Measurements from ENCODE around the gene UQCRC1. TPM values are rescaled to one million over a fixed set of nuclear protein-coding genes. Genes with fewer than 3 reads are reported as not detected.
A peak's percentile ranks its signal among the peaks of the same experiment; 100 is the strongest.

UQCRC1 gene
- total RNA-seq, 1 donor from 2014 or later: 165 TPM

DNA sequence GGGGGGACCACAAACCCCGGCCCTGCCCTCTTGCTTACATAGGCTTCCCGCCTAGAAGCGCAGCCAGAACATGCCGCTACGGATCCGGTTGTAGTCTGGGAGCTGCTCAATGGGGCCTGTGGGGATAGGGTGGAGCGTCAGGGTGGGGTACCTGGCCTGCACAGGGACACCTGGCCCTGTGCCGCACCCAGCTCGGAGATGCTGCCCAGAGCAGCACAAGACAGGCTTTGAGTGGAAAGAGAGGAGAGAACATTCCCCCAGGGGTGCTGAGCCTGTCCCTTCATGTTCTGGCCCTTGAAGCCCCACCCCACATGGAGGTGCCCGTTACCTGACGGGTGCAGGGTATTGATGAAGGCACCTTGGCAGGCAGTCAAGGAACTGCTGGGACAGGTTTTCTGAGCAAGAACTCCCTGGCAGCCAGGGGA lies 10.4 kb downstream of the UQCRC1 start:
- Mint-ChIP-seq H3K27ac (ENCODE audit: unreplicated experiment) (no peak overlapping the region), H3K4me3 (ENCODE audit: unreplicated experiment) (no peak overlapping the region), H3K9me3 (ENCODE audit: unreplicated experiment) (no peaks in the 10 kb centered on the region), H3K27me3 (ENCODE audit: unreplicated experiment) (peaks cover 5% of the 10 kb centered on the region), H3K4me1 (ENCODE audit: unreplicated experiment) (no peaks in the 10 kb centered on the region), H3K36me3 (ENCODE audit: low read depth, unreplicated experiment) (peaks cover 19% of the 10 kb centered on the region)
- DNase-seq (ENCODE audit: low spot score): no peak
- TF ChIP-seq, protein P1, sequence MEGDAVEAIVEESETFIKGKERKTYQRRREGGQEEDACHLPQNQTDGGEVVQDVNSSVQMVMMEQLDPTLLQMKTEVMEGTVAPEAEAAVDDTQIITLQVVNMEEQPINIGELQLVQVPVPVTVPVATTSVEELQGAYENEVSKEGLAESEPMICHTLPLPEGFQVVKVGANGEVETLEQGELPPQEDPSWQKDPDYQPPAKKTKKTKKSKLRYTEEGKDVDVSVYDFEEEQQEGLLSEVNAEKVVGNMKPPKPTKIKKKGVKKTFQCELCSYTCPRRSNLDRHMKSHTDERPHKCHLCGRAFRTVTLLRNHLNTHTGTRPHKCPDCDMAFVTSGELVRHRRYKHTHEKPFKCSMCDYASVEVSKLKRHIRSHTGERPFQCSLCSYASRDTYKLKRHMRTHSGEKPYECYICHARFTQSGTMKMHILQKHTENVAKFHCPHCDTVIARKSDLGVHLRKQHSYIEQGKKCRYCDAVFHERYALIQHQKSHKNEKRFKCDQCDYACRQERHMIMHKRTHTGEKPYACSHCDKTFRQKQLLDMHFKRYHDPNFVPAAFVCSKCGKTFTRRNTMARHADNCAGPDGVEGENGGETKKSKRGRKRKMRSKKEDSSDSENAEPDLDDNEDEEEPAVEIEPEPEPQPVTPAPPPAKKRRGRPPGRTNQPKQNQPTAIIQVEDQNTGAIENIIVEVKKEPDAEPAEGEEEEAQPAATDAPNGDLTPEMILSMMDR (IDR thresholded peaks at IDR 0.05; ENCODE audit: unreplicated experiment): no peak

DNA sequence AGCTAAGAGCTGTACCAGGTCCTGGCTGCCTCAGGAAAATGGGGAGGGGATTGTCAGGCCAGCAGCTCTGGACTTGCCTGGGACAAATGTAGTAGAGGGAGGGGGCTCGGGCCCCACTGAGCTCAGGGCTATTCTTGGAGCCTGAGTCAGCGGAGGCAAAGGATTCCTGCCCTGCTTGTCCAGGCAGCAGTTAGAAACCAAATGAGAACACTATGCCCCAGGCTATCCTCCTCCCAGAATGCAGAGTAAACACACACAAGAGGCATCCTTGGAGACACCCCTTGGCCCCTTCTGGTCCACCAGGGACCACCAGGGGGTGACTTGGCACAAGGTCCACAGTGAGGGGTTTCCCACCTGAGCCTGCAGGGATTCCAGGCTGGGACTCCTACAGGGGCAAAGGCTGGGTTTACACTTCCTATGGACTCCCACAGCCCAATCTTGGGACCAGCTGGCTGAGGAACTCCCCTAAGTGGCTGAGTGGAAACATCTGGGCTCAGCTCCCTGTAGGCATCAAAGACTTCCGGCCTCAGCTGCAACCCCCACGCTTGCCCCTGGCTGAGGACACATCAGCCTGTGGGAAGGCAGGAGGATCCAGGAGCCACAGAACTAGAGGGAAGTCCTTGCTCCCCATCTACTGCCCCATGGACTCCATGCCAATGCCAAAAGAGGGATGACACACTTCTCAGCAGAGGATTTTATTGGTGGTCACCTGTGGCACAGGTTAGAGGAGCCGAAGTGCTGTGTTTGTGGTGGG lies 10.9 kb downstream of the UQCRC1 start:
- no peaks in the 10 kb centered on the region for H3K9me3 Mint-ChIP-seq (ENCODE audit: unreplicated experiment)
- DNase-seq (ENCODE audit: low spot score): no peak
- peaks cover 15% of the 10 kb centered on the region for H3K36me3 Mint-ChIP-seq (ENCODE audit: low read depth, unreplicated experiment)
- H3K27me3 Mint-ChIP-seq (ENCODE audit: unreplicated experiment): peaks cover 5% of the 10 kb centered on the region
- TF ChIP-seq, protein P1 (IDR thresholded peaks at IDR 0.05; ENCODE audit: unreplicated experiment): no peak
- no peaks in the 10 kb centered on the region for H3K4me1 Mint-ChIP-seq (ENCODE audit: unreplicated experiment)
- H3K4me3 Mint-ChIP-seq (ENCODE audit: unreplicated experiment): peak overlapping the region; percentile 59
- no peak overlapping the region for H3K27ac Mint-ChIP-seq (ENCODE audit: unreplicated experiment)

DNA sequence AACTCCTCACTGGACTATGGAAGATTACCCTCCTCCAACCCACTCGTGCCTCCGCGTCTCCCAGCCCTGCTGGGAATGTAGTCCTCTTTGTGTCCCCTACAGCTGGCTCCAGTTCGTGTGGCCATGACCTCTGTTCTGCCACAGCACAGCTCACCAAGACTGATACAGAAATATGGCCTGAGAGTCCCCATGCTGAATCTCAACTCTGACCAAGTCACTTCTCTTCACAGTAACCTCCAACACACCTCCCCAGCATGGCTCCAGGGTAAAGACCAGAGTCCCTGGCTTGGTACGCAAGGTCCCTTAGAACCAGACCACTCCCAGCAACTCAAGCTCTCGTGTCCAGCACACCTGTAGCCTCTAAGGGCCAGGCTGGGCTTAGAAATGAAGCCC lies 12.0 kb downstream of the UQCRC1 start:
- no peak for DNase-seq (ENCODE audit: low spot score)
- H3K27ac Mint-ChIP-seq (ENCODE audit: unreplicated experiment): no peak overlapping the region

DNA sequence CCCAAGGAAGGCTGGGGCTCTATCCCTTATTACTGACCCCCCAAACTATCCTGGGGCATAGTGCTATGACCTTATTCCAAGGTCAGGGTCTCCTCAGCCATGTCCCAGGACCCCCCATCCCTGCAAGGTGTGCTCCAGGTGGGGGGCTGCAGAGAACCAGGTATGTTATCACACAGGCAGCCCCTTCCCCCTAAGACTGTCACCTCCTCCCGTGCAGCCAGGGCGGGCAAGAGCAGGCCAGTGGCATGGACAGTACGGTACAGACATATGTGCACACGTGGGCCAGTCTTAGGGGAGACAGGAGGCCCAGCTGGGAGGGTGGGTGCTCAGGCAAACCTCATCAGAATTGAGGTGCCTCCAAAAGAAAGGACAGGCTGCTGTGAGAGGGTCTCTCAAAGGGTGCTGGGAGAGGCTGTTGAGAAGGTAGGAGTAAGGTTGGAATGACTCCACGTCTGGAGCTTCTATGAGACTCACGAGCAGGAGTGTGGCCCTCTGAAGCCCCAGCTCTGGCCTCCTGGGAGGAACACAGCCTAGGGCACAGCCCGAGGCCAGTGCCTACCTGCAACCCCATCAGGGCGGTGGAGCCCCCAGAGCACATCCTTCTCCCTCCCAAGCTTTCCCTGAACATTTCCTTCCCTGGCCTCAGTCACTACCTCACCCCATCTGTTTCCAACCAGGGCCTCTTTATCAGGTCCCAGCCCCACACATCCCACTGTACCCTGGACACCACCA lies 12.6 kb downstream of the UQCRC1 start:
- no peaks in the 10 kb centered on the region for H3K4me1 Mint-ChIP-seq (ENCODE audit: unreplicated experiment)
- H3K27ac Mint-ChIP-seq (ENCODE audit: unreplicated experiment): no peak overlapping the region
- no peak for DNase-seq (ENCODE audit: low spot score)
- no peaks in the 10 kb centered on the region for H3K9me3 Mint-ChIP-seq (ENCODE audit: unreplicated experiment)
- peaks cover 8% of the 10 kb centered on the region for H3K36me3 Mint-ChIP-seq (ENCODE audit: low read depth, unreplicated experiment)
- peak overlapping the region; percentile 13 for H3K4me3 Mint-ChIP-seq (ENCODE audit: unreplicated experiment)
- H3K27me3 Mint-ChIP-seq (ENCODE audit: unreplicated experiment): peaks cover 12% of the 10 kb centered on the region
- TF ChIP-seq, protein P1 (IDR thresholded peaks at IDR 0.05; ENCODE audit: unreplicated experiment): no peak

More for the DNA sequence above, 12.0 kb downstream of the UQCRC1 start:
- H3K27me3 Mint-ChIP-seq (ENCODE audit: unreplicated experiment): peaks cover 12% of the 10 kb centered on the region
- peaks cover 11% of the 10 kb centered on the region for H3K36me3 Mint-ChIP-seq (ENCODE audit: low read depth, unreplicated experiment)
- no peaks in the 10 kb centered on the region for H3K9me3 Mint-ChIP-seq (ENCODE audit: unreplicated experiment)
- peak overlapping the region; percentile 13 for H3K4me3 Mint-ChIP-seq (ENCODE audit: unreplicated experiment)
- TF ChIP-seq, protein P1 (IDR thresholded peaks at IDR 0.05; ENCODE audit: unreplicated experiment): no peak
- H3K4me1 Mint-ChIP-seq (ENCODE audit: unreplicated experiment): no peaks in the 10 kb centered on the region

GRCh38 chr3:48596157-48596556 lies 13.3 kb downstream of the UQCRC1 start:
- no peak overlapping the region for H3K27ac Mint-ChIP-seq (ENCODE audit: unreplicated experiment)
- no peaks in the 10 kb centered on the region for H3K4me1 Mint-ChIP-seq (ENCODE audit: unreplicated experiment)
- DNase-seq (ENCODE audit: low spot score): no peak
- H3K27me3 Mint-ChIP-seq (ENCODE audit: unreplicated experiment): peaks cover 12% of the 10 kb centered on the region
- TF ChIP-seq, protein P1 (IDR thresholded peaks at IDR 0.05; ENCODE audit: unreplicated experiment): no peak
- H3K9me3 Mint-ChIP-seq (ENCODE audit: unreplicated experiment): no peaks in the 10 kb centered on the region
- no peak overlapping the region for H3K4me3 Mint-ChIP-seq (ENCODE audit: unreplicated experiment)
- H3K36me3 Mint-ChIP-seq (ENCODE audit: low read depth, unreplicated experiment): peaks cover 8% of the 10 kb centered on the region

All from endothelial cell (in vitro differentiated cells).